Lower lobe of right lung (tissue), 2 donors: Measurements from ENCODE around the gene PTER. TPM values are rescaled to one million over a fixed set of nuclear protein-coding genes. Genes with fewer than 3 reads are reported as not detected.

ENCODE experiments used
- ATAC-seq, 2 donors: fragments of 200-7000 bp; cut with Tn5 transposase; one replicate each; pipeline ENCODE4 v1.9.1; 2020 to 2022; ENCODE audit warnings: mild to moderate bottlenecking in 2 of 2, moderate library complexity in 2 of 2
- DNase-seq: peaks from one replicate; pipeline ENCODE4 v3.0.0-alpha.2; 2020
- H3K27ac ChIP-seq: fragments of 200-600 bp; one replicate; pipeline ENCODE4 v1.8.0; 2022
- H3K27me3 ChIP-seq: fragments of 200-600 bp; one replicate; pipeline ENCODE4 v1.8.0; 2022; ENCODE audit warnings: low read depth
- H3K36me3 ChIP-seq: fragments of 200-600 bp; one replicate; pipeline ENCODE4 v1.8.0; 2022; ENCODE audit warnings: mild to moderate bottlenecking
- H3K4me1 ChIP-seq: fragments of 200-600 bp; one replicate; pipeline ENCODE4 v1.8.0; 2022
- H3K4me3 ChIP-seq: fragments of 200-600 bp; one replicate; pipeline ENCODE4 v1.8.0; 2022; ENCODE audit warnings: mild to moderate bottlenecking
- H3K9me3 ChIP-seq: fragments of 200-600 bp; one replicate; pipeline ENCODE4 v1.8.0; 2022
- intact Hi-C: fragments of 100-400 bp; cut with DNase I; formaldehyde crosslinking; loops from one replicate; pipeline ENCODE4 v1.11.0; 2022
- total RNA-seq: library from RNA; stranded (reverse); fragmentation: NEBNext Ultra II Directional; extraction: Animal tissue kit (Norgen Biotek cat#: 25700); gene quantifications from one replicate; pipeline ENCODE4 v1.2.1, GENCODE V29; 2021
- TF ChIP-seq, protein P1 (sequence below): fragments of 200-600 bp; IDR thresholded peaks from one replicate; pipeline ENCODE4 v1.8.0; 2022; ENCODE audit warnings: antibody characterized with exemption, mild to moderate bottlenecking
- donor health status: DM: no; HTN: yes; CAD: no; lungs with severe emphysema.

Gene PTER
- total RNA-seq, 1 donor from 2014 or later, result 20.3 TPM

DNA sequence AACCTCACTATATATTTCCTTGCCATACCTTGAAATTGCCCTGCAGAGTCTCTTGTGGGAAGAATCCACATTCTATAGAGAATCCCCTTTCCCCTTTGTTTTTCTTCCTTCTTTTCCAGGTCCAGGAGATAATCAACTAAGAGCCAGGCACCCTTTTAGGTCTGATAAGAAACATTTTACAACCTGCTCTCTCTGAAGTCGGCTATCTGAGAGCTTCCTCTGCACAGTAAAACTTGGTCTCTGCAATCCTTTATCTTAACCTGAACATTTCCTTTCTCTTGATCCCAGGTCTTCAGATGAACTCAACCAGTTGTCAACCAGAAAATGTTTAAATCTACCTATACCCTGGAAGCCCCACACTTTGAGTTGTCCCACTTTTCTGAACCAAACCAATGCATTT, 19.5 kb upstream of the PTER start:
- no peak for ATAC-seq
- no peak overlapping the region for H3K27ac ChIP-seq
- H3K9me3 ChIP-seq, result no peaks in the 10 kb centered on the region
- H3K4me1 ChIP-seq, result no peaks in the 10 kb centered on the region
- TF ChIP-seq, protein P1, sequence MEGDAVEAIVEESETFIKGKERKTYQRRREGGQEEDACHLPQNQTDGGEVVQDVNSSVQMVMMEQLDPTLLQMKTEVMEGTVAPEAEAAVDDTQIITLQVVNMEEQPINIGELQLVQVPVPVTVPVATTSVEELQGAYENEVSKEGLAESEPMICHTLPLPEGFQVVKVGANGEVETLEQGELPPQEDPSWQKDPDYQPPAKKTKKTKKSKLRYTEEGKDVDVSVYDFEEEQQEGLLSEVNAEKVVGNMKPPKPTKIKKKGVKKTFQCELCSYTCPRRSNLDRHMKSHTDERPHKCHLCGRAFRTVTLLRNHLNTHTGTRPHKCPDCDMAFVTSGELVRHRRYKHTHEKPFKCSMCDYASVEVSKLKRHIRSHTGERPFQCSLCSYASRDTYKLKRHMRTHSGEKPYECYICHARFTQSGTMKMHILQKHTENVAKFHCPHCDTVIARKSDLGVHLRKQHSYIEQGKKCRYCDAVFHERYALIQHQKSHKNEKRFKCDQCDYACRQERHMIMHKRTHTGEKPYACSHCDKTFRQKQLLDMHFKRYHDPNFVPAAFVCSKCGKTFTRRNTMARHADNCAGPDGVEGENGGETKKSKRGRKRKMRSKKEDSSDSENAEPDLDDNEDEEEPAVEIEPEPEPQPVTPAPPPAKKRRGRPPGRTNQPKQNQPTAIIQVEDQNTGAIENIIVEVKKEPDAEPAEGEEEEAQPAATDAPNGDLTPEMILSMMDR, result no peak
- H3K27me3 ChIP-seq, result peaks cover 4% of the 10 kb centered on the region
- intact Hi-C loops, result no loop called here
- H3K36me3 ChIP-seq, result no peaks in the 10 kb centered on the region
- no peak for DNase-seq
- H3K4me3 ChIP-seq, result no peak overlapping the region

DNA sequence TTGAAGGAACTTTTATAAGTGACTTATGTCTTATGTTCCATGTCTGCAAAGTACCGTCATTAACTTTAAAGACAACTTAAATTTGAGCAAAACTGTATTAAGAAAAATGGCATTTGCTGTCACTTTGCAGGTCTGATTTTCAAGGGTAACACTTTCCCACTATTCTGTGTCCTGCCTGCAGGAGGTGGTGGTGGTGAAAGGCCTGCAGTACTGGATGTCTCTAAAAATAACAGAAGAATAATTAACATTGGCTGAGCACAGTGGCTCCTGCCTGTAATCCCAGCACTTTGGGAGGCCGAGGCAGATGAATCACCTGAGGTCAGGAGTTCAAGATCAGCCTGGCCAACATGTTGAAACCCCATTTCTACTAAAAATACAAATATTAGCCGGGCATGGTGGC, 13.2 kb upstream of the PTER start:
- DNase-seq (no peak), ATAC-seq (no peak)
- H3K27ac ChIP-seq, result no peak overlapping the region

DNA sequence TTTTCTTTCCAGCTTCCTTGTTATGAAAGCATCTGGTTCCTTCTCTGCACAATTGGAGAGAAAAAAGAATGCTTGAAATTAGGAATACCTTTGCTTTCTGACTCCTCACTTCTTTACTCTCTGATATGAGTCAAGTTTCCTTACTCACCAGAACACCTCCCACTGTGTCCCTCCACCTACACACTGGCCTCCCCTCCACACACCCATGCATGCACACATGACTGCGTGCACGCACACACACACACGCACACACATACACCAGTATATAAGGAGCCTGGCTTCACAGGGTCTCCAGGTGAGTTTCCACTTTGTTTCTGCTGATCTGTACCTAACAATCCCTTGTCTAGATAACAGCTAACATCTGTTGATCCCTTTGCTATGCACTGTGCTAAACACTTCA, 11.4 kb upstream of the PTER start:
- H3K9me3 ChIP-seq, result no peaks in the 10 kb centered on the region
- no peak overlapping the region for H3K4me3 ChIP-seq
- TF ChIP-seq, protein P1, result no peak
- DNase-seq (no peak), ATAC-seq (peak in 1 of 2 donors; percentile 29)
- no peaks in the 10 kb centered on the region for H3K4me1 ChIP-seq
- intact Hi-C loops, result no loop called here
- H3K36me3 ChIP-seq, result no peaks in the 10 kb centered on the region
- H3K27me3 ChIP-seq, result no peaks in the 10 kb centered on the region
- no peak overlapping the region for H3K27ac ChIP-seq

More for the DNA sequence above, 13.2 kb upstream of the PTER start:
- H3K4me3 ChIP-seq, result no peak overlapping the region
- H3K9me3 ChIP-seq, result no peaks in the 10 kb centered on the region
- intact Hi-C loops, result no loop called here
- H3K36me3 ChIP-seq, result no peaks in the 10 kb centered on the region
- peaks cover 4% of the 10 kb centered on the region for H3K27me3 ChIP-seq
- no peaks in the 10 kb centered on the region for H3K4me1 ChIP-seq
- TF ChIP-seq, protein P1, result no peak

DNA sequence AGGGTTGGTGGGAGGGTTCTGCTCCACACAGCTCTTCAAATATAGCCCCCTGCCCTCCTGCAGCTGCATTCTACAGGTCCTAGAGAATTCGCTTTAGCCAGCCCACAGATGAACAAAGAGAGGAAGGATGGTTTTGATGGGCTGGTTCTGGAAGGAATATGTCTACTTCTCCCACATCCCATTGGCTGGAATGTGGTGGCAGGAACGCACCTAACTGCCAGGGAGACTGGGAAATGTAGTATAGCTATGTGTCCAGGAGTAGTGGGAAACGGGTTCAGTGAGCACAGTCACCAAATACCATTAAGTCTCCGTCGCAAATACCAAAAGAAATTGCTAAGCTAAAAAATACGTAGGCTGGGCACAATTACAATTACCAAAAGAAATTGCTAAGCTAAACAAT, 7.3 kb upstream of the PTER start:
- Histone ChIP-seq H3K9me3 (no peaks in the 10 kb centered on the region), H3K27me3 (no peaks in the 10 kb centered on the region), H3K36me3 (no peaks in the 10 kb centered on the region), H3K4me1 (no peaks in the 10 kb centered on the region), H3K27ac (no peak overlapping the region), H3K4me3 (no peak overlapping the region)
- DNase-seq (no peak), ATAC-seq (no peak)
- TF ChIP-seq, protein P1, result no peak
- intact Hi-C loops, result no loop called here

DNA sequence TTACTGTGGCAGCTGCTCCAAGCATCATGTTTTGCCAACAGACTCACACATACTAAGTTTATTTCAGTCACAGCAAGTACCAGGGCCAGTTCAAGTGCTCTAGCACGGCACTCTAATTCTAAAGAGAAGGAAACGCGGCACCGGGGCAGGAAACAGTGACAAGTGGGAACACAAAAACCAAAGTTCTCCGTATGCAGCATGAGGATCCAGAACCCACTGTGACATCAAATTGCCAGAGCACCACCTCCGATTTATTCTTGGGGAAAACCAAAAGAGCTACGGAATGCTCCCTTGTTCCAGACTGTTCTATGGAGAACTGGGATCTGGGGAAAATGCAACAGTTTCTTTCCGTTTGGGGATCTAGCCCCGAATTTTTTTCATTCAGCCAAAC, 448 bp upstream of the PTER start:
- Histone ChIP-seq H3K27ac (peak overlapping the region; percentile 86), H3K4me1 (peaks cover 38% of the 10 kb centered on the region), H3K27me3 (no peaks in the 10 kb centered on the region), H3K4me3 (peak overlapping the region; percentile 70), H3K36me3 (no peaks in the 10 kb centered on the region), H3K9me3 (no peaks in the 10 kb centered on the region)
- peak; percentile 18 to 34 for ATAC-seq
- intact Hi-C loops, result no loop called here
- peak; percentile 51 for DNase-seq
- TF ChIP-seq, protein P1, result no peak

DNA sequence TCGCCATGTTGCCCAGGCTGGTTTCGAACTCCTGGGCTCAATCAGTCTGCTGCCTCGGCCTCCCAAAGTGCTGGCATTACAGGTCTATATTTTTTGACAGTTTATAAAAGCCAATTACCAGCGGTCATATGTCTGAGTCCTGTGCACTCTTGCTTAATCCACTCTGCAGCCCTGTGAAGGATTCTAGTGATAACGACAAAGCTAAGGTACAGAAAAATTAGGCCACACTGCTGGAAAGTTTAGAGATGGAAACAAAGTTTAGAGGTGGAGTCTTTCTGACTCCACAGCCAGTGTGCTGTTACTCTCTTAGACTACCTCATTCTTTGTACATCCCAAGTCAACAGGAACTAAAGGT, 707 bp downstream of the PTER start:
- DNase-seq (no peak), ATAC-seq (no peak)
- H3K9me3 ChIP-seq, result no peaks in the 10 kb centered on the region
- H3K27me3 ChIP-seq, result no peaks in the 10 kb centered on the region
- H3K4me3 ChIP-seq, result peak overlapping the region; percentile 70
- H3K36me3 ChIP-seq, result no peaks in the 10 kb centered on the region
- TF ChIP-seq, protein P1, result no peak
- intact Hi-C loops, result no loop called here
- H3K27ac ChIP-seq, result peak overlapping the region; percentile 86
- H3K4me1 ChIP-seq, result peaks cover 43% of the 10 kb centered on the region
